ENCODE measurements around the gene WDR87.
A peak's percentile ranks its signal among the peaks of the same experiment; 100 is the strongest.

Gene WDR87

GRCh38 chr19:37907735-37908455 lies 1.5 kb upstream of the WDR87 start:
- in situ Hi-C loops (cut with MboI; ENCODE audit: low sequenced_read_pairs, unreplicated experiment): loop anchor here (10.0 kb wide), 1 partner anchor 327 kb away; no protein-coding TSS in a partner anchor
- DNase-seq (ENCODE audit: low spot score): no peak
- TF ChIP-seq, protein P1, sequence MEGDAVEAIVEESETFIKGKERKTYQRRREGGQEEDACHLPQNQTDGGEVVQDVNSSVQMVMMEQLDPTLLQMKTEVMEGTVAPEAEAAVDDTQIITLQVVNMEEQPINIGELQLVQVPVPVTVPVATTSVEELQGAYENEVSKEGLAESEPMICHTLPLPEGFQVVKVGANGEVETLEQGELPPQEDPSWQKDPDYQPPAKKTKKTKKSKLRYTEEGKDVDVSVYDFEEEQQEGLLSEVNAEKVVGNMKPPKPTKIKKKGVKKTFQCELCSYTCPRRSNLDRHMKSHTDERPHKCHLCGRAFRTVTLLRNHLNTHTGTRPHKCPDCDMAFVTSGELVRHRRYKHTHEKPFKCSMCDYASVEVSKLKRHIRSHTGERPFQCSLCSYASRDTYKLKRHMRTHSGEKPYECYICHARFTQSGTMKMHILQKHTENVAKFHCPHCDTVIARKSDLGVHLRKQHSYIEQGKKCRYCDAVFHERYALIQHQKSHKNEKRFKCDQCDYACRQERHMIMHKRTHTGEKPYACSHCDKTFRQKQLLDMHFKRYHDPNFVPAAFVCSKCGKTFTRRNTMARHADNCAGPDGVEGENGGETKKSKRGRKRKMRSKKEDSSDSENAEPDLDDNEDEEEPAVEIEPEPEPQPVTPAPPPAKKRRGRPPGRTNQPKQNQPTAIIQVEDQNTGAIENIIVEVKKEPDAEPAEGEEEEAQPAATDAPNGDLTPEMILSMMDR (IDR thresholded peaks at IDR 0.05; ENCODE audit: borderline replicate concordance, control extremely low read depth, extremely low read depth, insufficient read depth, missing control alignments): no peak

GRCh38 chr19:37906869-37907734 lies 708 bp upstream of the WDR87 start, which contains the start of gene SIPA1L3:
Gene SIPA1L3, plus strand, starts transcription at chr19:37907208. Its CDS starts 174,358 bp downstream, at chr19:38081566.
- DNase-seq (ENCODE audit: low spot score): peak; percentile 94
- in situ Hi-C loops (cut with MboI; ENCODE audit: low sequenced_read_pairs, unreplicated experiment): loop anchor here (10.0 kb wide), 1 partner anchor 328 kb away; no protein-coding TSS in a partner anchor
- TF ChIP-seq, protein P1 (IDR thresholded peaks at IDR 0.05; ENCODE audit: borderline replicate concordance, control extremely low read depth, extremely low read depth, insufficient read depth, missing control alignments): no peak

GRCh38 chr19:37903096-37903495 lies 3.3 kb downstream of the WDR87 start:
- in situ Hi-C loops (cut with MboI; ENCODE audit: low sequenced_read_pairs, unreplicated experiment): loop anchor here (10.0 kb wide), 1 partner anchor 332 kb away; no protein-coding TSS in a partner anchor
- TF ChIP-seq, protein P1 (IDR thresholded peaks at IDR 0.05; ENCODE audit: borderline replicate concordance, control extremely low read depth, extremely low read depth, insufficient read depth, missing control alignments): no peak
- no peak for DNase-seq (ENCODE audit: low spot score)

DNA sequence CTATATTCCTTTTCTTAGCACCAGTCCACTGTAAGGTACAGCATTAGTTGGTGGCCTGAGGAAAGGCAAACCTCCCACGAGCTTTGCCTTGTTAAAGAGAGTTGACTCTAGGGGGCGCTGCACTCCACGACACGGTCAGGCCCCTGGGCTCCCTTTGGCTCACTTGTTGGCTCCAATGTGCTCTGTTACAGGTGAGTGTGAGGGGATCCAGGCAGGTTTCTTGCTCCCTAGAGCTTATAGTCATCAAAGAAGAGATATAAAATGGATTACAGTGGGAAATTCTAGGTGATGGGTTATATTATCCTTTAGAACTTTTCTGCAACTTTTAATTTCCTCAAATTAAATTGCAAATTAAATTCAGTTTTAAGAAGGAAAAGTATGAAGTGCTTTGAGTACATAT lies 3.7 kb downstream of the WDR87 start:
- DNase-seq (ENCODE audit: low spot score): peak; percentile 80
- in situ Hi-C loops (cut with MboI; ENCODE audit: low sequenced_read_pairs, unreplicated experiment): loop anchor here (10.0 kb wide), 1 partner anchor 332 kb away; no protein-coding TSS in a partner anchor
- TF ChIP-seq, protein P1 (IDR thresholded peaks at IDR 0.05; ENCODE audit: borderline replicate concordance, control extremely low read depth, extremely low read depth, insufficient read depth, missing control alignments): peak; percentile 78

- DNase-seq (ENCODE audit: low spot score): no peak
- in situ Hi-C loops (cut with MboI; ENCODE audit: low sequenced_read_pairs, unreplicated experiment): loop anchor here (10.0 kb wide), 2 partner anchors 335 to 435 kb away; partner anchors contain the start of gene CATSPERG
- TF ChIP-seq, protein P1 (IDR thresholded peaks at IDR 0.05; ENCODE audit: borderline replicate concordance, control extremely low read depth, extremely low read depth, insufficient read depth, missing control alignments): no peak
Measured at GRCh38 chr19:37899966-37900365, 6.4 kb downstream of the WDR87 start.

DNA sequence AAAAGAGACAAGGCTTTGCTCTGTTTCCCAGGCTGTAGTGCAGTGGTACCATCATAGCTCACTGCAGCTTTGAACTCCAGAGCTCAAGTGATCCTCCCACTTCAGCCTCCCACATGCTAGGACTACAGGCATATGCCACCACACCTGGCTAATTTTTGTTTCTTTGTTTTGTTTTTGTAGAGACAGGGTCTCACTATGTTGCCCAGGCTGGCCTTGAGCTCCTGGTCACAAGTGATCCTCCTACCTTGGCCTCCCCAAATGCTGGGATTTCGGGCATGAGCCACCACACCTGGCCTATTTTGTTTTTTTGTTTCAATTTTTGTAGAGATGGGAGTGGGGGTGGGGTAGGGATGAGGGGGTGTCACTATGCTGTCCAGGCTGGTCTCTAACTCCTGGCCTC lies 6.9 kb downstream of the WDR87 start:
- TF ChIP-seq, protein P1 (IDR thresholded peaks at IDR 0.05; ENCODE audit: borderline replicate concordance, control extremely low read depth, extremely low read depth, insufficient read depth, missing control alignments): no peak
- DNase-seq (ENCODE audit: low spot score): no peak
- in situ Hi-C loops (cut with MboI; ENCODE audit: low sequenced_read_pairs, unreplicated experiment): loop anchor here (10.0 kb wide), 1 partner anchor 435 kb away; the partner anchor contains the start of gene CATSPERG
